ENCODE measurements around the gene SAMD13.

DNA sequence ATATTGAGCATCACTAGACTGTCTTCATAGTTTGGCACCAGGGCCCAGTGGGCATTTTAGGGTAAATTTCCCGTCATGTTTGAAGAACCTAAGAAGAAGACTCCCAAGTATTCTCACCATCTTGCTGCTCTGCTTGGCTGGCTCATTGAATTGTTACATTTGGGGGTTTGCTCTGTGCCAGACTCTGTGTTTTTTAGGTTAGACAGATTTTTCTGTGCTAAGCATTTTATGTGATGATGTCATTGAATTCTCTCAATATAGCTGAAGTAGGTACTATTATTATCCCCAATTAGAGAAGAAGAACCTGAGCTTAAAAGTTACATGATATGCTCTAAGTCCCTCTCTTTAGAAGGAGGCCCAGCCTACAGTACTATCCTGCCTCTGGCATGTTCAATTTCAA, 68.8 kb downstream of the SAMD13 start:
- TF ChIP-seq, protein P1, sequence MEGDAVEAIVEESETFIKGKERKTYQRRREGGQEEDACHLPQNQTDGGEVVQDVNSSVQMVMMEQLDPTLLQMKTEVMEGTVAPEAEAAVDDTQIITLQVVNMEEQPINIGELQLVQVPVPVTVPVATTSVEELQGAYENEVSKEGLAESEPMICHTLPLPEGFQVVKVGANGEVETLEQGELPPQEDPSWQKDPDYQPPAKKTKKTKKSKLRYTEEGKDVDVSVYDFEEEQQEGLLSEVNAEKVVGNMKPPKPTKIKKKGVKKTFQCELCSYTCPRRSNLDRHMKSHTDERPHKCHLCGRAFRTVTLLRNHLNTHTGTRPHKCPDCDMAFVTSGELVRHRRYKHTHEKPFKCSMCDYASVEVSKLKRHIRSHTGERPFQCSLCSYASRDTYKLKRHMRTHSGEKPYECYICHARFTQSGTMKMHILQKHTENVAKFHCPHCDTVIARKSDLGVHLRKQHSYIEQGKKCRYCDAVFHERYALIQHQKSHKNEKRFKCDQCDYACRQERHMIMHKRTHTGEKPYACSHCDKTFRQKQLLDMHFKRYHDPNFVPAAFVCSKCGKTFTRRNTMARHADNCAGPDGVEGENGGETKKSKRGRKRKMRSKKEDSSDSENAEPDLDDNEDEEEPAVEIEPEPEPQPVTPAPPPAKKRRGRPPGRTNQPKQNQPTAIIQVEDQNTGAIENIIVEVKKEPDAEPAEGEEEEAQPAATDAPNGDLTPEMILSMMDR (IDR thresholded peaks at IDR 0.05), result no peak
- TF ChIP-seq POLR2AphosphoS5 (IDR thresholded peaks at IDR 0.05) (no peak), POLR2A (IDR thresholded peaks at IDR 0.05) (no peak), EP300 (IDR thresholded peaks at IDR 0.05) (no peak)

All from sigmoid colon (tissue), 4 donors.